Natural killer cell (primary cell): Measurements from ENCODE around the gene SH3BP4. TPM values are rescaled to one million over a fixed set of nuclear protein-coding genes. Genes with fewer than 3 reads are reported as not detected.

ENCODE experiments used
- ATAC-seq, 3 donors: fragments of 150-1000 bp in 2 of 3; fragments of 200-7000 bp in 1 of 3; cut with Tn5 transposase; 1 replicate in 1 of 3; 2 replicates in 2 of 3; pipeline ENCODE4 v1.10.0; 2021; ENCODE audit warnings: mild to moderate bottlenecking in 2 of 3, moderate library complexity in 2 of 3
- DNase-seq, 2 donors: peaks; one replicate each; pipeline versions ENCODE4 v3.0.0 to v3.0.0-alpha.2; 2013 to 2021; ENCODE audit warnings: mixed read lengths in 1 of 2
- H3K27ac ChIP-seq: one replicate; pipeline ENCODE4 v1.5.1; 2013; ENCODE audit warnings: mild to moderate bottlenecking, low read length
- H3K27me3 ChIP-seq: one replicate; pipeline ENCODE4 v1.6.1; 2013; ENCODE audit warnings: low read length; ENCODE audit not compliant: control insufficient read depth, insufficient read depth
- H3K36me3 ChIP-seq: one replicate; pipeline ENCODE4 v1.6.1; 2013; ENCODE audit warnings: low read length; ENCODE audit not compliant: control insufficient read depth, insufficient read depth
- H3K4me1 ChIP-seq: one replicate; pipeline ENCODE4 v1.6.1; 2013; ENCODE audit warnings: low read length; ENCODE audit not compliant: control insufficient read depth, insufficient read depth
- H3K4me3 ChIP-seq: one replicate; pipeline ENCODE4 v1.5.1; 2013; ENCODE audit warnings: low read length
- H3K9me3 ChIP-seq: one replicate; pipeline ENCODE4 v1.6.1; 2013; ENCODE audit warnings: low read length; ENCODE audit not compliant: control insufficient read depth, insufficient read depth
- H3K27ac Mint-ChIP-seq, 2 donors: one replicate each; pipeline ENCODE4 v1.8.0; 2022; ENCODE audit warnings: mild to moderate bottlenecking in 2 of 2, mixed read lengths in 2 of 2, moderate library complexity in 1 of 2
- H3K27me3 Mint-ChIP-seq, 2 donors: one replicate each; pipeline ENCODE4 v1.8.0; 2022; ENCODE audit warnings: low read depth in 2 of 2, mixed read lengths in 2 of 2
- H3K36me3 Mint-ChIP-seq: one replicate; pipeline ENCODE4 v1.8.0; 2022; ENCODE audit warnings: mixed read lengths
- H3K4me1 Mint-ChIP-seq, 2 donors: one replicate each; pipeline ENCODE4 v1.8.0; 2022; ENCODE audit warnings: mixed read lengths in 2 of 2
- H3K4me3 Mint-ChIP-seq: one replicate; pipeline ENCODE4 v1.8.0; 2022; ENCODE audit warnings: mild to moderate bottlenecking, moderate library complexity, mixed read lengths
- H3K9me3 Mint-ChIP-seq, 2 donors: one replicate each; pipeline ENCODE4 v1.8.0; 2022; ENCODE audit warnings: mixed read lengths in 2 of 2
- CTCF ChIP-seq: fragments of 200-600 bp; IDR thresholded peaks from one replicate; pipeline ENCODE4 v1.8.0; 2022; ENCODE audit warnings: antibody characterized with exemption
- WGBS: methylation state at CpG from one replicate; pipeline ENCODE4 v1.1.7; 2013; ENCODE audit warnings: missing lambda C conversion rate; ENCODE audit not compliant: insufficient coverage; 5-methylcytosine and 5-hydroxymethylcytosine counted together
- intact Hi-C: fragments of 100-400 bp; cut with micrococcal nuclease; formaldehyde crosslinking; loops from one replicate; pipeline ENCODE4 v1.14.2; 2022
- total RNA-seq, 4 donors: library from RNA; stranded (reverse); fragments of 120-200 nt in 1 of 4; gene quantifications; one replicate each; pipeline versions ENCODE4 v1.2.3 to v1.2.4, GENCODE V29; 2013 to 2022

Gene SH3BP4
- total RNA-seq, 3 donors from 2014 or later (not counting 1 experiment from before 2014, with no cell fraction given) = 0.39 to 2.6 (median 1.0) TPM

- TF ChIP-seq CTCF = no peak
- H3K27ac ChIP-seq = no peak overlapping the region
- no peaks in the 10 kb centered on the region for H3K36me3 ChIP-seq
- Mint-ChIP-seq H3K27ac (no peak overlapping the region), H3K4me3 (no peak overlapping the region), H3K36me3 (no peaks in the 10 kb centered on the region), H3K9me3 (no peaks in the 10 kb centered on the region), H3K4me1 (no peaks in the 10 kb centered on the region), H3K27me3 (peaks cover 9 to 29% of the 10 kb centered on the region in 2 donors)
- no peaks in the 10 kb centered on the region for H3K9me3 ChIP-seq
- intact Hi-C loops = no loop called here
- no peaks in the 10 kb centered on the region for H3K4me1 ChIP-seq
- 69% methylated on average over 3 of the region's 4 CpGs for WGBS
- H3K4me3 ChIP-seq = no peak overlapping the region
- no peaks in the 10 kb centered on the region for H3K27me3 ChIP-seq
- ATAC-seq (no peak), DNase-seq (no peak)
These were observed 114.7 kb downstream of the SH3BP4 start for GRCh38 chr2:235066490-235066889.

- Mint-ChIP-seq H3K27ac (no peak overlapping the region), H3K27me3 (peaks cover 6 to 30% of the 10 kb centered on the region in 2 donors), H3K4me3 (no peak overlapping the region), H3K36me3 (no peaks in the 10 kb centered on the region), H3K9me3 (no peaks in the 10 kb centered on the region), H3K4me1 (no peaks in the 10 kb centered on the region)
- Histone ChIP-seq H3K4me3 (no peak overlapping the region), H3K9me3 (no peaks in the 10 kb centered on the region), H3K4me1 (no peaks in the 10 kb centered on the region), H3K36me3 (no peaks in the 10 kb centered on the region), H3K27ac (no peak overlapping the region), H3K27me3 (no peaks in the 10 kb centered on the region)
- 91% methylated on average over 3 of the region's 4 CpGs for WGBS
- ATAC-seq (no peak), DNase-seq (no peak)
- intact Hi-C loops = no loop called here
- TF ChIP-seq CTCF = no peak
These were observed 115.1 kb downstream of the SH3BP4 start for GRCh38 chr2:235066895-235067294.

GRCh38 chr2:235068701-235069100, 116.9 kb downstream of the SH3BP4 start:
- H3K36me3 ChIP-seq = no peaks in the 10 kb centered on the region
- Mint-ChIP-seq H3K4me1 (no peaks in the 10 kb centered on the region), H3K36me3 (no peaks in the 10 kb centered on the region), H3K27me3 (peaks cover 6 to 30% of the 10 kb centered on the region in 2 donors), H3K27ac (no peak overlapping the region), H3K9me3 (no peaks in the 10 kb centered on the region), H3K4me3 (no peak overlapping the region)
- WGBS = 100% methylated on average over 2 of the region's 3 CpGs
- H3K4me3 ChIP-seq = no peak overlapping the region
- DNase-seq (no peak), ATAC-seq (no peak)
- H3K9me3 ChIP-seq = no peaks in the 10 kb centered on the region
- intact Hi-C loops = no loop called here
- no peak overlapping the region for H3K27ac ChIP-seq
- TF ChIP-seq CTCF = no peak
- no peaks in the 10 kb centered on the region for H3K27me3 ChIP-seq
- H3K4me1 ChIP-seq = no peaks in the 10 kb centered on the region

- Mint-ChIP-seq H3K9me3 (no peaks in the 10 kb centered on the region), H3K27ac (no peak overlapping the region), H3K27me3 (peaks cover 9 to 30% of the 10 kb centered on the region in 2 donors), H3K36me3 (no peaks in the 10 kb centered on the region), H3K4me1 (no peaks in the 10 kb centered on the region), H3K4me3 (no peak overlapping the region)
- no peak for TF ChIP-seq CTCF
- no peak for ATAC-seq
- no peak overlapping the region for H3K4me3 ChIP-seq
- H3K27ac ChIP-seq = no peak overlapping the region
- intact Hi-C loops = no loop called here
- no peak for DNase-seq
- no peaks in the 10 kb centered on the region for H3K9me3 ChIP-seq
- H3K36me3 ChIP-seq = no peaks in the 10 kb centered on the region
- no peaks in the 10 kb centered on the region for H3K4me1 ChIP-seq
- no peaks in the 10 kb centered on the region for H3K27me3 ChIP-seq
These were observed 118.4 kb downstream of the SH3BP4 start for GRCh38 chr2:235070063-235070706.
